Keratinocyte (primary cell): ENCODE measurements around the gene PCSK2.

ENCODE experiments used
- CTCF ChIP-seq, 3 experiments: IDR thresholded peaks in 1 of 3; conservative IDR thresholded peaks in 1 of 3; optimal IDR thresholded peaks in 1 of 3; 2 replicates in 2 of 3; 3 replicates in 1 of 3; pipeline versions ENCODE3 to v1.5.1; 2011; ENCODE audit warnings: low read length in 3 of 3, mild to moderate bottlenecking in 3 of 3, moderate library complexity in 2 of 3, control low read depth in 1 of 3, inconsistent platforms in 1 of 3; ENCODE audit not compliant: insufficient read depth in 2 of 3; ENCODE audit errors: extremely low read depth in 1 of 3
- EZH2 ChIP-seq: IDR thresholded peaks from one replicate; pipeline ENCODE4 v1.6.1; 2012; ENCODE audit warnings: inconsistent platforms, mild to moderate bottlenecking, low read length, moderate library complexity

DNA sequence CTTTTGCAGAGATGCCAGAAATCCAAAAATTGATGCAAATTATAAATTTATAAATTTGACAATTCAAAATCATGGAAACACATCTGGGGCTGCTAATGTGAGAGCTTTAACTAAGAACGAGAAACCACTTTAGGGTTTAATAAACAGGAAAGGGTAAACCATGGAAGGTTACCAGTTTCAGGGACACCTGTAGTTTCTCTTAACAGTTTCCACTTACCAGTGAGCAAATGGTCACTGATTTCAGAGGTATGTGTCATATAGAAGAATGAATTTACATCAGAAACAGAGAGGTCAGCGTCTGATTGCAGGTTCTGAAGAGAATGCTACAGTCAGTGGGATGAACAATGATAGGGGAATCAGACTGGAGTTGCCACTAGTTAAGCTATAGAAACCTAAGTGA lies 24.8 kb upstream of the PCSK2 start:
- TF ChIP-seq CTCF (optimal IDR thresholded peaks at IDR 0.05 in 1 of 3, IDR thresholded peaks at IDR 0.05 in 1 of 3, conservative IDR thresholded peaks at IDR 0.05 in 1 of 3; ENCODE audit: extremely low read depth in 1 of 3, insufficient read depth in 2 of 3, low read length in 3 of 3): no peak
- TF ChIP-seq EZH2: no peak
